ENCODE data around the gene THAP10.
"Not testable (repeated sequence)": the region's sequence is repeated elsewhere in the genome, so short reads cannot be mapped to it uniquely, and the experiment has no call there.

The THAP10 gene

DNA sequence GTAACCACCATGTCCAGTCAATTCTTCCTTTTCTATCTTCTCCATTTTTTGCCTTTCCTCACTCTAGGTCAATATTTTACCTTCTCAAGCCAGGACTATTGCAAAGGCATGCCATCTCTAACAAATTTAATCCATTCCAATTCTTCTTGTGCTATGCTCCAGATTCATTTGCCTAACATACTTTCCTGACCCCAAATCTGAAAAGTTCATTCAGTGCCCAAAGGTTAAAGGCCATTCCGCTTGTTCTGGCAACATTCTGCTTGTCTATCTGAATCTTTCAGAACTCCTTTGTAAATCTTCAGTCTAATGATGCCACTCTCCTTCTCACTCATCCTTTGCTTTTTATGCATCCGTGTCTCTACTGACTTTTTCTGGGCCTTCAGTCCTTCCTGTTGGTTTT, 15.6 kb downstream of the THAP10 start:
- DNase-seq (ENCODE audit: low read depth, low spot score), result no peak

DNA sequence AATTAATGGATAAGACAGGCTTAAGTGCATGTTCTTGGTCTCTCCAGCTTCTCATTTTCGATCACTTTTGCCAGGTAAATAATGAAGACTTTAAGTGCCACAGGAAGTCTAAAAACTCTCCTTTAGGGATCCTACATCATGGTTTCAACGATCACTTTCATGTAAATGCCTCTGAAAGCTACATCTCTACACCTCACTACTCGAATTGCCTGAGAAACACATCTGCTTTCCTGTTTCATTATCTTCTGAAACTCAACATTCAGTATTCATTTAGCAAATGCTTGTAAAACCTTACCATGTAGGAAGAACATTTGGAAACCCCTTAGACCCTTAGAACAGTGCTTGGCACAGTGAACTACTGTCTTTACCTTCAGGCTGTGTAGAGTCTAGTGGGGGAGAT, 16.2 kb downstream of the THAP10 start:
- no peak for DNase-seq (ENCODE audit: low read depth, low spot score)

DNA sequence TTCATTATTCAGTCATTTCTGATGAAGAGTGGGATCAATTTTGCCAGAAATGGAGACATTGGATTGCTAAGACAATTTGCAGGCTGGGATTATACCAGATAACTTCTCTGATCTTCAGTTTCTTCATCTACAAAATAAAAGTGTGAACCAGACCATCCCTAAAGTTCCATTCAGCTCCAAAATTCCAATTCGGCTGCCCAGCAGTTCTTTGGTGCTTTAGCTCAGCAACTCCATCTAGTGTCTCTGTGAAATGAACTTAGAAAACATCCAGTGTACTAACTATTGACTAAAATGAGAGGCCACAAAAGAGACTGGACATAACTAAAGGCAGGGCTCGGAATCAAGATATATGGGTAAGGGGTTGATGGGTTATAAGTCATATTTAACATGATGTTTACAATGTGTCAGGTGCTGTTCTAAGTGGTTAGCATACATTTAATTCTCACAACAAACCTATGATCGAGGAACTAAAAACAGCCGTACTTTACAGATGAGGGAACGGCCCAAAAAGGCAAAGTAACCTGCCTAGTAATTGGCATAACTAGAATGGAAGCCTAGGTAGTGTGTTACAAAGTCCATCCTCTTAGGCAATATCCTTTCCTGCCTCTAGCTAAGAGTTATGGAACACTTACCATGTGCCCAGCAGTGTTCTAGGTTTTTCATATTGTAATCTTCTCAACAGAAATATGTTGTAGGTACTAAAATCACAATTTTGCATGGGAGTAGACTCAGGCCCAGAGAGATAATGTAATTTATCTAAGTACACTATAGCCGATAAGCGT, 17.0 kb downstream of the THAP10 start:
- no peak for DNase-seq (ENCODE audit: low read depth, low spot score)

DNA sequence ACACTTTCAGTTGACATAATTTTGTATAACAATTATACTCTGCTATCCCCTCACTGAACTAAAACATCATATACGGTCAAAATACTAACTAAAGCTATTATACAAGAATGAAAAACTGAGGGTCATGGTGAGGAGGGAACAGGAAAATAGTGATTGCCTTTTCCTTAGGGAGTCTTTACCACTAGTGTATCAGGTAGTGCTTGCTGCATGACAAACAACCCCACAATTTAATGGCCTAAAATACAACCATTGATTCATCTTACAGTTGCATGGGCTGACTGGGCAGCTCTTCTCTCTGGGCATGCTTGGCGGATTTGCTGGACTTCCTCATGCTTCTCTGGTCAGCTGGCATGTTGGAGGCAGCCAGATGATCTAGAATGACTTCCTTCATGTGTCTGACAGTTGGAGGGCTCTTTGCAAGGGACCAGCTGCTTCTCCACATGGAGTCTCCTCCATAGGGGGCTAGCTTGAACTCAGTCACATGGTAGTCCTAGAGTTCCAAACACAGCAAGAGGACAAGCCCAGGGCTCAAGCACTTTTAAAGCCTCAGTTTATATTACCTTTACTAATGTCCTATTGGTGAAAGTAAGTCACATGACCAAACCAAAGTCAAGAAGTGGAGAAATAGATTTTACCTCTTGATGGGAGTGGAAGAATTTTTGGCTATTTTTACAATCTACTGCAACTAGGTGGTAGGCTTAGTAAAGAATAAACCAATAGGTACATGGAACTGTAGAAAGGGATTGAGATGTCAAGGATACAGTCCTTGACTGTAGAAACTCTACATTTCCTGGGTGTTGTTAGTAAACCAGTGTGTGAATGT, 18.8 kb downstream of the THAP10 start:
- DNase-seq (ENCODE audit: low read depth, low spot score), result no peak

DNA sequence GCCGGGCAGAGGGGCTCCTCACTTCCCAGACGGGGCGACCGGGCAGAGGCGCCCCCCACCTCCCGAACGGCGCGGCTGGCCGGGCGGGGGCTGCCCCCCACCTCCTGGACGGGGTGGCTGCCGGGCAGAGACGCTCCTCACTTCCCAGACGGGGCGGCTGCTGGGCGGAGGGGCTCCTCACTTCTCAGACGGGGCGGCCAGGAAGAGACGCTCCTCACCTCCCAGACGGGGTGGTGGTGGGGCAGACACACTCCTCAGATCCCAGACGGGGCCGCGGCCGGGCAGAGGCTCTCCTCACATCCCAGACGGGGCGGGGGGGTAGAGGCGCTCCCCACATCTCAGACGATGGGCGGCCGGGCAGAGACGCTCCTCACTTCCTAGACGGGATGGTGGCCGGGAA, 20.7 kb downstream of the THAP10 start:
- DNase-seq (ENCODE audit: low read depth, low spot score), result not testable (repeated sequence)

DNA sequence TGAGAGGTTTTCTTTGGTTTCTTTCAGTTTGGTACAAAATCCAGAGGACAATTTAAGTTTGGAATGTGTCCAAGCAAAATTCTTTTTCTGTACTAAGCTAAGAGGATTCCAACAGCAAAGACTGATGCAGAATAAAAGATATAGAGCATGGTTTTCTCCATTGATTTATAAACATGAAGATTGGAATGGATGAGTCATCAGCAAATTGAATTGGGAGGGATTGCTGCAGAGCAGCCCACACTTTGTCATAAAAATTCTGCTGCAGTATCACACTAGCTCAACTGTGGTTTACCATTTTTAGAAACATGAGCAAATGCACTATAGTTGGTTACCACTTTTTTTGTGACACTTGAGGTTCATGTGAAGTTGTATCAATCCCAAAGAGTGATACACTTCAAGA, 22.2 kb downstream of the THAP10 start:
- DNase-seq (ENCODE audit: low read depth, low spot score), result no peak

DNA sequence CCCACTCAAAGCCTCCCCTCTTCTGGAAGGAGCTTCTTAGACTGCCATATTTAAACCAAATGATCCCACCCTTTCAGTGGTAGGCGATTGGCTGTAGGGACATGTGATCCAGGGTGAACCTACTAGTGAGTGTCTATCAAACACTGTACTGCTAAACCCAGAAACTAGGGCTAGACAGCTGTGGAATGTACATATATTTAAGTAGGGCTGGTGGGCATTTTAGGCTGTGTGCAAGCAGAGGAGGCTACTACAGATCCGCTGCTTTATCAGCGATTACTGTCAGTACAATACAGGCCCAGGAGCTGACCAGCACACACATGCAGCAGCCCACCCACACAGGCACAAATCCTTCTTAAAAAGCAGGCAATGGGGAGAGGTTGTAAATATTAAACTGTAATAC, 22.9 kb downstream of the THAP10 start:
- no peak for DNase-seq (ENCODE audit: low read depth, low spot score)

DNA sequence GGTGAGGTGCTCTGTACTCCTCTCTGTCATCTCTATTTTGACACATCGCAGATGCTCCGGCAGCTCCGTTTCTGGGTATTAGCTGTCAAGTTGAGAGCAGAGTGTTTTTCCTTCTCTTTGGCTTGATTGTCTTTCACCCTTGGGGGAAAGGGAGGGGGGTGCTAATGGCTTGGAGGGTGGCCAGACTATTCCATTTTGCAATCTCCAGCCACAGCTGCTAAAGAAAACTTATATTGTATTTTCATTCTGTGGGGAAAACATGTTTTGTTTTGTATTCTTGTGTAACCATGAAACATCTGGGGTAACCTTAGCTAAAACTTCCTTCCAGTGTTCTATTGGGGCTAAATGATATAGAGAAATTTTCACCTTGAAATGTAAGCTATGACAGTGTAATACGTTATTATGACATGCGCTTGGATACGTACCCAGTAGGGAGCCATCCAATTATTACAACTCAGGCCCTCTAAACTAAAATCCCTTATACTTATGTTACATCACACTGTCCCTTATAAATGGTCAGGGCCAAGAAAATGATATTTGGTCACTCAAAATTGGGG, 24.2 kb downstream of the THAP10 start:
- no peak for DNase-seq (ENCODE audit: low read depth, low spot score)

DNA sequence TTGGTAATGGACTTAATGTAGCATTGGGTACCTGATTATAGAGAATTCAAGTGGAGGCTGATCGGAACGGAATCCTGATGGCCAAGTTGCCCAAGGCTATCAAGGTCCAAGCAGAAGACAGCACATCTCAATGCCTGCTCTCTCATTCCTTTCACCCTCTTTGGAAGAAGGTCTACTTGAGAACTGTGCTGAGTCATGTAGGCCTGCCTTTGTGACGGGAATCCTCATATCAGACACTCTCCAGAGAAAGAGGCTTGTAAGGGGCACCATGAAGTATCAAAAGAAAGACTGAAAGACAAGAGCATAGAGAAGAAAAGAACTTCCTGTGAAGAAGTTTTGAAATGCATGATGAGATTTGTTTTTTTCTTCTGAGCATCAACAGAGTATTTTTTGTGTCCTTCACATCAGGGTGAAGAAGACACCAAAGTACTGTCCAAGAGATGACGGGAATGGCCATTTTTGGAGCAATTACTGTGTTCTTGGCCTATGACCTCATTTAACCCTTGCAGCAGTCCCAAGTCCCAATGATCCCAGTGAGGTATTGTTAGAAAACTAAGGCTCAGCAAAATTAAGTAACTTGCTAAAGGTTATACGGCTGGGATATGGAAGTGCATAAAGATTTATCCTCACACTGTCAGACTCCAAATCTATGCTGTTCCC, 25.1 kb downstream of the THAP10 start:
- DNase-seq (ENCODE audit: low read depth, low spot score), result no peak

DNA sequence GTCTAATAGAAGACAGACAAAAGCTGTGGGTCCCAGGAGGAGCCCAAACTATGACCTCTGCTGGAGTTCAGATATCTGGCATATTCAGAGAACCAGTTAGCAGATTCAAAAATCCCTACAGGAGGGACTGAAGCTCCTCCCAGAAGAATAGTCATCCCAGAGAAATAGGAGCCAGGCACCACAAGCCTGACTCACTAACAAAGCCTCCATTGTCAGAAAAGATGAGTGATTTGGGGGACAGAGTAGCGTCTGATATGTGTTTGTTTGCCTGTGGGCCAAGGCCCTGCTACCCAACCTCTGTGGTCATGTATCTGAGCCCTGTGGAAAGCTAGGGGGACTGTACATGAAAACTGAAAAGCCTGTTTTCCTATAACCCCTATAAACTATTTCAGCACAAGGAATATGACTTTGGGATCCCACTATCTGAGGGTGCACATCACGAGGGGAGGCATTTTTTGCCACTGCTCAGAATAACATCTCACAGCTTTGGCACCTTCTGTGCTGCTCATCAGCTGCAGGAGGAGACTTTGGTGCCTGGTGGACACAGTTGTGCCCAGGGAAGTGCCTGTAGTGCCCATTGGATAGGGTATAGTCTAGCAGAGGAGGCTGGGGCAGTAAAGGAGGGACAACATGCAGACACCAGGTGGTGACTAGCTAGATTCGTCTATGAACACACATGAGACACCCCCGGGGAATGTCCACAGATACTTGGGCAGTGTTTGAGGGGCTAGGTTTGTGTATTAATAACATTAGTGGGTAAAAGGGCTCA, 28.6 kb downstream of the THAP10 start:
- DNase-seq (ENCODE audit: low read depth, low spot score), result no peak

DNA sequence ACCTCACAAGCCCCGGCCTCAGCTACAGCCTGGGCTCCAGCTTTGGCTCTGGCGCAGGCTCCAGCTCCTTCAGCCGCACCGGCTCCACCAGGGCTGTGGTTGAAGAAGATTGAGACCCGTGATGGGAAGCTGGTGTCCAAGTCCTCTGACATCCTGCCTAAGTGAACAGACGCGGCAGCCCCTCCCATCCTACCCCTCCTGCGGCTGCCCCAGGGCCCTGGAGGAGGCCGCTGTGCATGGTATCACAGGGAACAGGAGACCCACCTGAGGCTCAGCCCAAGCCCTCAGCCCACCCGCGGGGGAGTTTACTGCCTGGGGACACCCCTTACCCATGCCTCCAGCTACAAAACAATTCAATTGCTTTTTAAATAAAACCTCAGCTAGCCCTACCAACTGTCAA, 32.2 kb downstream of the THAP10 start:
- DNase-seq (ENCODE audit: low read depth, low spot score), result no peak

DNA sequence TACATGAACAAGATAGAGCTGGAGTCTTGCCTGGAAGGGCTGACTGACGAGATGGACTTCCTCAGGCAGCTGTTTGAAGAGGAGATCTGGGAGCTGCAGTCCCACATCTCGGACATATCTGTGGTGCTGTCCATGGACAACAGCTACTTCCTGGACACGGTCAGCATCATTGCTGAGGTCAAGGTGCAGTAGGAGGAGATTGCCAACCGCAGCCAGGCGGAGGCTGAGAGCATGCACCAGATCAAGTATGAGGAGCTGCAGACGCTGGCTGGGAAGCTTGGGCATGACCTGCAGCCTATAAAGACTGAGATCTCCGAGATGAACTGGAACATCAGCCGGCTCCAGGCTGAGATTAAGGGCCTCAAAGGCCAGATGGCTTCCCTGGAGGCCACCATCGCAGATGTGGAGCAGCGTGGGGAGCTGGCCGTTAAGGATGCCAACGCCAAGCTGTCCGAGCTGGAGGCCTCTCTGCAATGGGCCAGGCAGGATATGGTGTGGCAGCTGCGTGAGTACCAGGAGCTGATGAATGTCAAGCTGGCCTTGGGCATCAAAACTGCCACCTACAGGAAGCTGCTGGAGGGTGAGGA, 32.8 kb downstream of the THAP10 start:
- DNase-seq (ENCODE audit: low read depth, low spot score), result no peak

DNA sequence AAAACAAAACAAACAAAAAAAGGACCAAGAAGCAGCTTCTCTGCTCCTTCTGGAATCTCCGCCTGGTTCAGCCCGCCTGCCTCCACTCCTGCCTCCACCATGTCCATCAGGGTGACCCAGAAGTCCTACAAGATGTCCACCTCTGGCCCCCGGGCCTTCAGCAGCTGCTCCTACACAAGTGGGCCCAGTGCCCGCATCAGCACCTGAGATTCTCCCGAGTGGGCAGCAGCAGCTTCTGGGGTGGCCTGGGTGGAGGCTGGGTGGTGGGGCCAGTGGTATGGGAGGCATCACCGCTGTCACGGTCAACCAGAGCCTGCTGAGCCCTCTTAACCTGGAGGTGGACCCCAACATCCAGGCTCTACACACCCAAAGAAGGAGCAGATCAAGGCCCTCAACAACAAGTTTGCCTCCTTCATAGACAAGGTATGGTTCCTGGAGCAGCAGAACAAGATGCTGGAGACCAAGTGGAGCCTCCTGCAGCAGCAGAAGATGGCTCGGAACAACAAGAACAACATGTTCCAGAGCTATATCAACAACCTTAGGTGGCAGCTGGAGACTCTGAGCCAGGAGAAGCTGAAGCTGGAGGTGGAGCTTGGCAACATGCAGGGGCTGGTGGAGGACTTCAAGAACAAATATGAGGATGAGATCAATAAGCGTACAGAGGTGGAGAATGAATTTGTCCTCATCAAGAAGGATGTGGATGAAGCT, 33.5 kb downstream of the THAP10 start:
- not testable (repeated sequence) for DNase-seq (ENCODE audit: low read depth, low spot score)

DNA sequence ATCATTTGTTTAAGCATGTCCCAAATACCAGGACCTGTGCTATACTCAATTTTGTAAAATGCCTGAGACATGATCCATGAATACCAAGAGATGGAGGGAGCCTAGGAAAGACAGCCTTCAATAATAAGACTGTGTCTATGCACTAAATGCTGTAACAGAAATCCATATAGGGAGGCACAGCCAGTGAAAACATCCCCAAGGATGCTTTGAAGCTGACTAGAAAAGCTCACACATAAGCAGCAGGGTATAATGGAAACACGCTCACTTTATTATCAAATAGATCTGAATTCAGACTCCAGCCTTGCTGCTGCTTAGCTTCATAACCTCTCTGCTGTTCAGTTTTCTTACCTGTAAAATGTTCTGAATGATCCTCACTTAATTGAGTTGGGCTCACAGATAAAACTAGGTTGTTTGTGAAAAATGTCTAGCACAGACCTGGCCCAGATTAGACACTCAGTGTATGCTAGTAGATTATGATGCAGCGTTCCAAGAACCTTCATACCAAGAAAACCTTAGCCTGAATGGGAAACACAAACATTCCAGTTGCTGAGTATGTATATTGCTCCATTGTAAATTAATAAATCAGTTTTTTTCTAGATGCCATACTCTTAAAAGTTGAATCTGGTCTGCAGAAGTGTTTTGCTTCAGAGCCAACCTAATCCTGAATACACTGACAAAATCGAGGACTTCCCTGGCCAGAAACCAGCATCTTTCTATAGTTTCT, 34.5 kb downstream of the THAP10 start:
- DNase-seq (ENCODE audit: low read depth, low spot score), result no peak

DNA sequence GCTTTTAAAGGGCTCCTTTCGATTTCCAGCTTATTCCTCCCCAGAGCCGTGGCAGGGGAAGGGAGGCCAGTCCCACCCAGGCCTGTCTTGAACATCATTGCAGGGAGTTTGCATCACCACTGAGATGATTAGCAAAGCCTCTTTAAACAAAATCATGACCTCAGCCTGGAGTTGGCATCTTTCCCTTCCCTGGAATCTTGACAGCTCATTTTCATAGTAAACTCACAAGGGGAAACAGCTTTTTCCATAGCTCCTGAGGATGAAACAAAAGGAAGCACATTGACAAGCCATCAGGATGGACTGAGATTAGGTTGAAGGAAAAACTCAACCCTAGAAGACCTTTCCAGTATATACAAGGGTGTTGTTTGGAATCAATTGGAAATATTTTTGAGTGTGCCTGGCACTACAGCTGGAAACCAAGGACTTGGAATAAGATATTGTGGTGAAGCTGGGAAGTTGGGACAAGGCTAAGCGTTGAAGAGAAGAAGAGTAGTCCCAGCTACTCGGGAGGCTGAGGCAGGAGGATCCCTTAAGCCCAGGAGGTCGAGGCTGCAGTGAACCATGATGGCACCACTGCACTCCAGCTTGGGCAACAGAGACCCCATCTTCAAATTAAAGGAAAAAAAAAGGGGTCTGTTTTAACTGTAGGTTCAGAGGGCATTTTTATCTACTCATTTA, 35.2 kb downstream of the THAP10 start:
- no peak for DNase-seq (ENCODE audit: low read depth, low spot score)

DNA sequence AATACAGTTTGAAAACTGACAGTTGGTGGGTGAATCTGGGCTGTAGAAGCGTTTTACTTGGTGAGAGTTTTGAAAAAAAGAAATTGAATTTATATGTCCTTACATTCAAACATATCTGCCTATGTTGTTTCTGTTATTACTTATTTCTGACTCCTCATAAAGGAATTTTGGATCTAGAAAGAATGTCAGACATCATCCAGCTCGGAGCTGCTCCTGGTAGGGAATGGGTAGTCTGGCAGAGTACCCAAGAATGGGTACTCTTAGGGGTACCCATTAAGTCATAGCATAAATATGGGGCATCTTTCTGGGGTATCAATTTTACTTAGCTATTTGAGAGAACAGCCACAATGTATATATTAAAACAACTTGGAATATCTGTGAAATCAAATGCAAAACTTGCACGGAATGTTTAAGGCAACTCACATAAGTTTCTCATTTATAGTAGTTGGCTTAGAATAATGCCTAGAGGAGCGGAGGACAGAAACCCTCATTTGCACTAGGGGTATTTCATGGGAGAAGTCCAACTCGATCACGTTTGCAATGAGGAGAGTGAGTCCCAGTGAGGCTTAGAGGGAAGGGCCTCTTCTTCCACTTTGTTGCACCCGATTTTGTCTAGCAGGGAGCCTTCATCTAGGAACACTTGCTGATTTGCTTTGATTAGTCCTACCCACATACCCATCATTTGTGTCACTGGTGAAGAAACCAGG, 35.9 kb downstream of the THAP10 start:
- no peak for DNase-seq (ENCODE audit: low read depth, low spot score)

DNA sequence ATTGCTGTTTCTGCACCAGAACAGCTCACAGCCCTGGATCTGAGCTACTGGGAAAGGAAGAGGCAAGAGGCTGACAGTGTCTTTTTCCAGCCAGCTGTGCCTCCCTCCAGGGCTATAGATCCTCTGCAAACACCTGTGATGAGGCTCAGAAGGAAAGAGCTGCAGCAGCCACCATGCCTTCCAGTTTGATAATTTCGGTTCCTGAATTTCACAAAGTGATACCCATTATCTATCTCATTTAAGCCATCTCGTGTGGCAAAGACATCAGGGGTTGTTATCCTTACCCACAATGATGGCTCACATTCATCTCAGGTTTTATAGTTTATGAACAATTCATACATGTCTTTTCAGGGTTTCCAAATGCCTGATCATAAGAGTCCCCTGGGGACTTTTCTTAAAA, 36.5 kb downstream of the THAP10 start:
- DNase-seq (ENCODE audit: low read depth, low spot score), result no peak

DNA sequence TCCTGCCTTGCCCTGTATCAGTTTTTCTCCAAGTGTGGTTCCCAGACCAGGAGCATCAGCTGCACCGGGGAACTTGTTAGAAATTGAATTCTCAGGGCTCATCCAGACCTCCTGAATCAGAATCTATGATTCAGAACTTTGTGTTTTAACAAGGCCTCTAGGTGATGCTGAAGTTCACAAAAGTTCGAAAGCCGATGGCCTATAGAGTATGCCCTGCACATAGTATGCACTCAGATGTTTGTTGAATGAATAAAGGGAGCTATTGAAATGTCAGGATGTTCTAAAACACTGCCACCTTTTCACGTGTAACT, 37.6 kb downstream of the THAP10 start:
- no peak for DNase-seq (ENCODE audit: low read depth, low spot score)
